GM19023 (cell line): Measurements from ENCODE around the gene POLDIP2.
"Not testable (repeated sequence)": the region's sequence is repeated elsewhere in the genome, so short reads cannot be mapped to it uniquely, and the experiment has no call there.

ENCODE experiments used
- ATAC-seq: cut with Tn5 transposase; IDR thresholded peaks from one replicate; pipeline ENCODE4 v1.9.1; 2021; ENCODE audit warnings: mild to moderate bottlenecking, moderate library complexity; ENCODE audit not compliant: unreplicated experiment

POLDIP2 gene

DNA sequence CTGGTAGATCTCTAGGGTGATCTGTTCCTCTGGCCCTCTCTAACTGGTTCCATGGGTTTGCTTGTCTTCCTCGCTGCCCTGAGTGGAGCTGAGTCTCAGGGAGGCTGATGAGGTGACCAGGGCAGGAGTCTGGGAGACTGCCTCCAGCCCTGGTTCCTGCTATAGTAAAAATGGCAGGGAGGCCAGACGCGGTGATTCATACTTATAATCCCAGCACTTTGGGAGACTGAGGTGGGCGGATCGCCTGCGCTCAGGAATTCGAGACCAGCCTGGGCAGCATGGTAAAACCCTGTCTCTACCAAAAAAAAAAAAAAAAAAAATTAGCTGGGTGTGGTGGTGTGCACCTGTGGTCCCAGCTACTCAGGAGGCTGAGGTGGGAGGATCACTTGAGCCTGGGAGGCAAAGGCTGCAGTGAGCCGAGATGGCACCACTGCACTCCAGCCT is 18.5 kb downstream of the POLDIP2 start:
- not testable (repeated sequence) for ATAC-seq

DNA sequence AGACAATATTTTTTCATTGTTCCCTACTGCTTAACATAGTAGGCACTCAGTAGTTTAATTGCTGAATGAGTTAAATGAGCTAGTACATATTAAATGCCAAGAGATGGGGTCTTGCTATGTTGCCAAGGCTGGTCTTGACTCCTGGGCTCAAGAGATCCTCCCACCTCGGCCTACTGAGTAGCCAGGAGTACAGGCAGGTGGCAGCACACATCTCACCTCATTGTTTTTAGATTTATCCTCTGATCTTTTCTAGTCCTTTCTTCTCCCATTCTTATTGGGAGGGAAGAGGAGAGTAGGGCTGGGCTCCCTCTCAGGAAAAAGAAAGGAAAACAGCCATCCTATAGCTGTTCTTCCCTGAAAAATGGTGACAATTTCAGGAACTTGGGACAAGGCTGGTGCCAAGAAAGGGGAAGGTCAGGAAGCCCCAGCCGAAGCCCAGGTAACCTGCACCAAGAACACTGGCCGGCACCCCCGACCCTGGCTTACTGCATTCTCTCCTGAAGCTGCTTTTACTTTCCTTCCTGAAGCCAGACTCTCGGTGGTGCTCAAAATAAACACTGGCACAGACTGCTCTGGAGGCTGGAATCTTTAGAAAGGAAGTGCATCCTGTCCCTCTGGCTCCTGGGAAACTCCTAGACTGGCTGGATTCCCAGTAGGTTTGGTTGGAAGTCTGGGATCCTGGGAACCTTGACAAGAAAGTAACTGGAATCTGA is 19.1 kb downstream of the POLDIP2 start:
- ATAC-seq, result no peak

DNA sequence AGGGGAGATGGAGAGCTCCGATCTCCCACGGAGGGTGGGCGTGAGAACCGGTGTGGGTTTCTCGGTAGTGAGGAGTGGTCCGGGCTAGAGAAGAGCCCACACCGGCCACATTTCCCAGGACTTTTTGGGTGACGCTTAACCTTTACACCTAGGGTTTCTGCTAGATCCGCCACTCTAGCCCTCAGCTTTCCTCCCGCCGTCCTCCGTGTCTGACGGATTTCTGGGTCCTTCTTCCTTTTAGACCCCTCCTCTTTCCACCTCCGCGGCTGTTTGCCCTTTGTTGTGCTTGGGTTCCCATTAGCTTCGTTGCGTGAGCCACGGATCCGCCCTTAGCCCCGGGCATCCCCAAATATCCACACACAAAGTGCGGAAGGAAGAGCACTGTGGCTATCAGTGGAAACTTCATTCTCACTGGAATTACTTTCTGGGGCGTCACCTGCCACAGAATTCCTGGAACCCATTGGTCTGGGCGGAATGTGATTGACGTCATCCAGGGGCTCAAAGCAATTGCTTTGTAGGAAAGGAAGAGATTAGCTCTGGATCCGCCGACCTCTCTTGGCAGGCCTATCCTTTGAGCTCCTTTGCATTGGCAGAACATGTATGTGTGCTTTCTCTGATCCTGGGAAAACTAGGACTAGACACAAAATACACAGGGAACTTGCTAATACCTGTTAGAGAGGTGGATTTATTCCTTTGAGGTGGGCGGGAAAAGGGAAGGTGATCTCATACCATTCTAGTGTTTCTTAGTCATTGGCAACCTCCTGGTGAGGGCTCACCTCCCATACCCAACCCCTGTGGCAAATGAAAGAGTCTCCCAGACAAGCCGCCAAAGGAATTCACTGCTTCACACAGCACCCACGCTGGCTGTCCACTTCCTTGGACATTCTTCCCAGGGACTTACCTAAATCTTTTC is 21.1 kb downstream of the POLDIP2 start:
- ATAC-seq, result no peak

DNA sequence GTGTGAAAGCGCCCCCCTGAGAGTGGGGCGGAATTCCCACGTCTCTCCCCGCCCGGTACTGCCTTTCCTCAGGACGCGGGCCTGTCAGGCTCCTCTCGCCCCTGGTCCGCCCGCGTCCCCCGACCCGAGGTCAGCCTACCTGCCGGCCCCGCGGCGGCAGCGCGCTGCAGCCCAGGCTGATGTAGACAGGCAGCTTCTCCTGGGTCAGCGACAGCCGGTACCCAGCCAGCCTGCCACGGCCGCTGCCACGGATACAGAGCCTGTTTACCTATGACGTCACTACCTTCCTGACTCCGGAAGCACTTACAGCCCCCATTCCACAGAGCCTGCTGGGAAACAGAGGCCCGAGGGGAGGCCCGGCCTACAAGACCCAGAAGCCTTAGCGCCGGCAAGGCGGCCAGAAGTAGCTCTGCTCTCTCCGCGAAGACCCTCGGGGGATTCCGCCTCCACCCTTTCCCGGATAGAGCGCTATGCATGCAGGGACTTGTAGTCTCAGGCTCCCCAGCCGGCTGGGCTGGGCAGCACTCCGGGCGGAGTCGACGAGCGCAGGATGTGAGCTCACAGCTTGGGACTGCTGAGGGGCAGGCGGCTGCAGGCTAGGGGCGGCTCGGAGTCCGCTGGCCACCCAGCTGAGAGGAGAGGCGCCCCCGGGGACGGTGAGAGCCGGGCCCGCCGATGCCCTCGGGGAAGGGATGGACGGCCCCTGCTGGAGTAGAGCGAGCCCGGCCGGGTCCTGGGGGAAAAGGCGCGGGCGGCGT is 21.9 kb downstream of the POLDIP2 start, which contains the start of the genes IFT20 and TNFAIP1:
Gene IFT20, minus strand, starts transcription at position 272 of the 758 bp plus-strand sequence. CDS start 3,487 bp downstream, outside the sequence.
Gene TNFAIP1, plus strand, starts transcription at position 561 of the 758 bp plus-strand sequence. CDS start 3,761 bp downstream, outside the sequence.
- peak; percentile 95 for ATAC-seq

DNA sequence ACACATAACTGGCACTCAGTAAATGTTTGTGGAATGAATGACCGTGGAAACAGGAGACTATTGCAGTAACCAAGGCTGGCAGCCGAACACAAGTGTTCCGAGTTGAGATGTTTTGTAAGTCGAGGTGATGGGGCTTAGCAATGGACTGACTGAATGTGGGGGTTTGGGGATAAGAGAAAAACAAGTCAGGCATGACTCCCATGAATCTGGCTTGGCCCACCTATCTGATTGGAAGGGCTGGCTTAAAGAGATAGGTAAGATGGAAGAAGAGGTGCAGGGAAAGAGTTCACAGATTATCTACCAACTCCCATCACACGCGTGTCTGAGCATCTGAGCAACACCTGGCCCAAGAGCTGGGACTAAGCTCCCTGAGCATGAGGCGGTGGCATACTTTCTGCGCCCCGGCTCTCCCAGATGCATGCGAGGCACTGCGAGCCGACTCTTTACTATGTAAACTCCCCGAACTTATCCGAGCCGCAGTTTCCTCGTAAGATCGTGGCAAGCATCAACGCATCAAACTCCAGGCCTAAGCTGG is 22.6 kb downstream of the POLDIP2 start:
- ATAC-seq, result no peak

DNA sequence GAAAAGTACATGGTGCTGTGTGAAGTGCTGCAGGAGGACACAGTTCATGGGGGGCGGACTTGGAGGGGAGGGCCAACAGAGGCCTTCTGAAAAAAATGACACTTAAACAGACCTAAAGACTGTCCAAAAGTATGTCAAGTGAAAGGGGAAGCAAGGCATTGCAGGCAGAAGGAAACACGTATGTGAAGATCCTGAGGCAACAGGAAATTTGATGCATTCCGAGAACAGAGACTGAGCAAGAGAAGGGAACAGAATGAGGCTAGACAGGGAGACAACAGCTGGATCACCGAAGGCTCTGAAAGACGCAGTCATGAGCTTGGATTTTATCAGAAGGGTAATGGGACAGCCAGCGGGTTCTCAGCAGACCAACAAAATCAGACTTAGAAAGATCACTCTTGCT is 23.2 kb downstream of the POLDIP2 start:
- no peak for ATAC-seq

DNA sequence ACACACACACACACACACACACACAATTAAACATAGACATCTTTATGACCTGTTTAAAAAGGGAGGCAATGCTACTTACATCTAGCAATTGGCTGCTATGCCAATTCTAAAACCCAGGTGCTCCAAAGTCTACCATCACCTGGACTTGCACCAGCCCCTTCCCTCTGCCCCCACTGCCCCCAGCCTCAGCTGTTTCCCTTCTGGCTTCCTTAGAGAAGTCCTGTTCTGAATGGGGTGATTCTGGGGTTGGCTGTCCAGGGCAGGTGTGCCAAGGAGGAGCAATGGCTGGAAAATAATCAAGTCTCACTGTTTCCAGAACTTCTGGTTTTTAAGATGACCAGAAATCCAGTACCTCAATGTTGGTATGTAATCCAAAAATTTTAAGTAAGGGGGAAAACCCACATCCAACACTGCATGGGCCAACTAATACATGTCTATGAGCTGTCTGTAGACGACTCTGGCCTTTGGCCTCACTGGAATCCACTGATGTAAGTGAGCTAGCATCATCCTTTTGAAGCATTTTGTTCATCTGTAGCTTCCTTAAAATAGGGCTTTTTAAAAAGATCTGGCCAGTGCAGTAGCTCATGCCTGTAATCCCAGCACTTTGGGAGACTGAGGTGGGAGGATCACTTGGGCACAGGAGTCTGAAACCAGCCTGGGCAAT is 24.1 kb downstream of the POLDIP2 start:
- ATAC-seq, result no peak

DNA sequence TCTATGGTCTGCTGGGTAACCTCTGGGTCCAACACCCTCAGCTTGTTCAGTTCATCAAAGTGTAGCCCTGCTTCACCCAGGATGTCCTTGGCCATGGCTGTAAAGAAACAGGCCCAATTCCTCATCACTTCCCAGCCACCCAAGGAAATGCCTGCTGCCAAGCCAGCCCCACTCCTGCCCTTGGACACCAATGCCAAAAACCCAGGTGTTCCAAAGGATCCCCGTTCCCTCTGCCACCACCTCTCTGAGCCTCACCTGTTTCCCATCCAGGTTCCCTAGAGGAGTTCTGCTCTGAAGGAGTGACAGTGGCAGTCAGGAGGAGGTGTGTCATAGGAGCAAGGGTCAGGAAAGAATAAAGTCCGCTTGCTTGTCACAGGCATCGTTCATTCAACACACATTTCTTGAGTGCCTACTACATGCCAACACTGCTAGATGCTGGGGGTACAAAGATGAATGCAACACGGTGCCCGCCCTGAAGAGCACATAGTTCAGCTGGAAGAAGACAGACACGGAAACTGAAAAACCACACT is 25.4 kb downstream of the POLDIP2 start:
- no peak for ATAC-seq

DNA sequence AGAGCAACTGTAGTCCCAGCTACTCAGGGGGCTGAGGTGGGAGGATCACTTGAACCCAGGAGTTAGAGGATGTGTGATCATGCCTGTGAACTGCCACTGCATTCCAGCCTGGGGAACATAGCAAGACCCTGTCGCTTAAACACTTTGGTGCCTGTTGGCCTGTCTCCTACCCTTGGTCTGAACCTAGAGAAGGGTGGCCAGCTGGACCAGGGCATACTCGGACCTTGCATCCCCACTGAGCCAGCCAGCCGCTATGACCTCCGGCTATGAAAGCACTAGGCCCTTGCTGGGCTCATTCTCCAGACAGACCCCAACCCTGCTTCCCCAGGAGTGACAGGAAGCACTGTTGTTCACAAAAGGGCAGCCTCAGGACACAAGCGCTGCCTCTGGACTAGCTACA is 26.7 kb downstream of the POLDIP2 start:
- ATAC-seq, result no peak

DNA sequence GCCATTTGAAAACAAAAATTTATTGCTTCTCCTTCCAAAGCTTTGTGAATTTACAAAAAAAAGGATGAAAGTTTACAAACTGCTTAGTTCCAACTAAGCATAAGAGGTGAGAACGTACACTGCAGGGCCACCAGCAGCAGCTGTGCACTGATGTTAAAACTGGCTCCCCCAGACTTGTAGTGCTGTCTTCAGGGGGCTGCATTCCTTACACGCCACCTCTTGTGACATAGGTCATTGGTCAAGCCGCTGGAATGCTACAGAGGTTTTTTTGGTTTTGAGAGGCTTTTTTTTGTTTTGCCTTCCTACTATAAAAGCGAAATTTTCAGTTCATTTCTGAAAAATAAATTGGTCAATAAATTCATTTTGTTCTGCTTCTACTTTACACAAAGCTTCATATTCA is 29.0 kb downstream of the POLDIP2 start:
- ATAC-seq, result no peak

DNA sequence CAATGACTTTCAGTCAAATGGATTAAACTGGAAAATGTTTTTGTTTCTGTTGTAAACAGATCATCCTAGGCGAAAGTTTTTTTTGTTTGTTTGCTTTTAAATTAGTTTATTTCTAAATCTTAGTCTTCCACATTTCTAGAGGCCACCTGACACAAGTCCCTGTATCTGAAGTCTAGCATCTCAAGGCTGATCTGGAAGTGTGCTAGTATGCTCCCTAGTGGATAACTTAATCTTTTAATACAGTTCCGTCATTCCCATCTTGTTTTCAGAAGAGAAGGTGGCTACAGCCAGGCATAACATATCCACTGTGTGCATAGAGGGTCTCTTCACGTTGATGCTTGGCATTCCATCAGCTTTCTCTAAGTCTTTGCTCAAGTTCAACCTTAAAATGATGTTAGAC is 29.6 kb downstream of the POLDIP2 start:
- no peak for ATAC-seq

DNA sequence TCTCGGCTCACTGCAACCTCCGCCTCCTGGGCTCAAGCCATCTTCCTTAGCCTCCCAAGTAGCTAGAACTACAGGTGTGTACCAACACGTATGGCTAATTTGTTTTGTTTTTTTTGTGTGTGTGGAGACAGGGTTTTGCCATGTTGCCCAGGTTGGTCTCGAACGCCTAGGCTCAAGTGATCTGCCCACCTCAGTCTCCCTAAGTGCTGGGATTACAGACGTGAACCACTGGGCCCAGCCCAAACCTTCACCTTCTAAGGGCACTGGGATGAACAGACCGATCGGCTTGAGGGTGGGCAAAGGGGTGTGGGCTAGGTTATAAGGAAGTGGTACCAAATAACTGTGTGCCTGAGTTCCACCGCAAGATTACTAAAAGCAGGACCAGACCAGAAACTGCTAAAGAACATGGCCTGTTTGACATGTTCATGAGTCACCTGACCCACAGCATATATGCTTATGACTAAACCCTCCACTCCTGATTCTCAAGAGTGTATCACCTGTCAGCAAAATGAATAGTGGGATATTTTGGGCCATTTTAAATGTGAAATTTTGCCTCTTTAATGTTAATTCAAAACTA is 30.2 kb downstream of the POLDIP2 start:
- ATAC-seq, result no peak

DNA sequence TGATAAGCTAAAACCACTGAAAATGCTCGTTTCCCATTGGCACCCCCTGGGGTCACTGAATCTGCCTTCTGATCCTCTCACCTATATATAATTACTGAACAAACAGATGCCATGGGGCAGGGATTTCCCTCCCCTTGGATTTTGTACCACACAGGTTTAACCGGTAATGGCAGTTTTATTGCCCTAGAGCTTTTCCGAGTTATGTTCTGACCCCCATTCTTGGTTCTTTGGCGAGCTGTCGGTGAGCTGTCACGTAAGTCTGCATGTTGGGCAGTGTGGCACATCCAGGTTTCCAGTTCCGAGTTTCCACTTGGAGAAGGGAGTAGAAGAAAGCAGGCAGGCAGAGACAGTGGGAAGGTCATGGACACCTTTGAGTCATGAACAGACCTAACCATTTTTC is 31.2 kb downstream of the POLDIP2 start:
- ATAC-seq, result no peak

DNA sequence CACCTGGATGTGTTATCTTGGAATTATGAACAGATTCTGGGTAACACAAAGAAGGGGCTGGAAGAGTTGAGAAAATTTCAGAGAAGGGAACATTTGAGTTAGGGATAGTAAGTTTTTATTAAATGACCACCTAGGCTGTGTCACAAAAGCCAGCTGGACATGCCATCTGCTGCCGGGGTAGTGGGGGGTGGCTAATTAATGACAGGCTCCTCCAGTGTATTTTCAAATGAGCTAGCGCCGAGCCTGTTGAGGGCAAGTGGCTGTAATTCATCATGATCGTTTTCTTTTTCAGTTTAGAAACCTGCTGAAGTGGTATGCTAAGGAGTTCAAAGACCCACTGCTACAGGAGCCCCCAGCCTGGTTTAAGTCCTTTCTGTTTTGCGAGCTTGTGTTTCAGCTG is 32.1 kb downstream of the POLDIP2 start:
- no peak for ATAC-seq

DNA sequence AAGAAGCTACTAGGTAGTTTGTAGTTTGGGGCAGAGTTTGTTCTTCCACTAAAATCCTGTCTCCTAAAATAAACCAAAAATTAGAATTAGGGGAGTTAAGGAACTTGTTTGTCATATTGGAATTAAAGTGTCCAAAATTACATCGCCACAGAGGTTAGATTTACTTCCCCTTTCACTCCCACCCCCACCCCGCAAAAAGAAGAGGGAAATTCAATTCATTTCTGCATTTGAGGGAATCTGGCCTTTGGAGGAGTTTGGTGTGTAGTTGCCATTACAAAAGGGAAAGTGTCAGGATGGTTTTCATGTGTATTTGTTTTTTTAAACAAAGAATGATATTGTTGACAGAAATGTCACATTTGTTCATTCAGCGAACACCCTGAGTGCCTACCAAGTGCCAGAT is 32.5 kb downstream of the POLDIP2 start:
- no peak for ATAC-seq

DNA sequence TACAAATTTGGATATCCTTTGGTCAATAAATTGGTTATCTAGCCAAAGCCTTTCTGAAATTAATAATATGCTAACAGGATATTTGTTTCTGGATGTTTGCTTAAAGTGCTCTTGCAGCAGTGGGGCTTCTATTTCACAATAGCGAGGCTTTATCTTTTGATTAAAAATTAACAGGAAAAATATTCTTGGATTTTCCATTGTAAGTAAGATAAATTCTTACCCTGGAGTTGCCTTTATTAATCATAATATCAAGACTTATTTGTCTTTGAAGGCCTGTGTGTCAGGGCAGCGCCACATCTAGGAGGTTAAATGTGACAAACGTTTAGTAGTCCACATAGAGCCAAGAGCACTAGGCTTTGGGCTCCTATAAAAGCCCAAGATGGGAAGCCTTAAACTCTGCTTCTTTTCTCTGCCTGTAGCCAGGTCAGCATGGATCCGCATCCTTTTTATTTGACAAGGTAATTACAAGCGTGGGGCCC is 33.0 kb downstream of the POLDIP2 start:
- no peak for ATAC-seq

DNA sequence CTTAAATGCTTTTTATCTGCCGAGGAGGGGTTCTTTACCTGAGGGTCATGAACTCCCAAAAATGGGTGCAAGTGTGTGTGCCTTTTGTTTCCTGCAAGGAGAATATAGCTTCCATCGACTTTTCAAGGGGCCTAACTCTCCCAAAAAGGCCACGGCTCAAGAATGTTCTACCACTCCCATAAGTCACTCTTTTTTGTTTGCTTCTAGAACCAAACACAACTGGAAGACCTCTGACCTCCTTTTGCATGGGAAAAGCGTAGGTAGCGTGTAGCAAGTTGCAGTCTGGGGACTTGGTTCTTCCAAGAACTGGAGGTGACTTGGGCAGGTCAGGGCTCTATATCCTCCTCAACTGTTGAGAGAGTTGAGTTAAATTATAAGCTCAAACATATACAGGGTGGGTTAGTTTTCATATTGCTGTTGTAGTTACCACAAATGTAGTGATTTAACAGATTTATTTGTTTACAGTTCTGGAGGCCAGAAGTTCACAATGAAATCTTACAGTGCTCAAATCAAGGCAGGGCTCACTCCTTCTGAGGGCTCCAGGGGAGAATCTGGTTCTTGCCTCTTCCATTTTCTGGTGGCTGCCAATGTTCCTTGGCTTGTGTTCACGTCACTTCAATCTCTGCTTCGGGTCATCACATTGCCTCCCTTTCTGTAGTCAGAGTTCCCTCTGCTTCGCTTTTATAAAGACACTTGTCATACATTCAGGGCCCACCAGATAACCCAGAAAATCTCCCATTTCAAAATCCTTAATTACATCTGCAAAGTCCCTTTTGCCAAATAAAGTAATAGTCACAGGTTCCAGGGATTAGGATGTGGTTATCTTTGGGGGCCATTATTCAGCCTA is 36.9 kb downstream of the POLDIP2 start:
- ATAC-seq, result no peak

DNA sequence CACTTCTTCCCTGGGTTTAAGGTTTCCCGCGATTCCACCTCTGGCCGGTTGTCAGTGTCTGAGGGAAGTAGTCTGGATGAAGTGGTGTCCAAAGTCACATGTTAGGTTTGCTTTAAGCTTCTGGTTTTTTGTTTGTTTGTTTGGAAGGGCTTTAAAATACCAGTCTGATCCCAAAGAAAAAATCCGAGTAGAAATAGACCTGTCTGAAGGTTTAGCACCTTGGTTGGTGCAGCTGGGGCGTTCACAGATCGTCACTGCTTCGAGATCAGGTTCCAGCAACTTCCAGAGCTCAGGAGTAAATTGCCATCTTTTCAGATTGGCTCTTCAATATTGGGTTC is 37.8 kb downstream of the POLDIP2 start:
- ATAC-seq, result no peak
